ENCODE measurements around the gene ATPAF1. TPM values are rescaled to one million over a fixed set of nuclear protein-coding genes. Genes with fewer than 3 reads are reported as not detected.

ATPAF1 gene
- total RNA-seq, 1 experiment from 2014 or later: 75.1 TPM

DNA sequence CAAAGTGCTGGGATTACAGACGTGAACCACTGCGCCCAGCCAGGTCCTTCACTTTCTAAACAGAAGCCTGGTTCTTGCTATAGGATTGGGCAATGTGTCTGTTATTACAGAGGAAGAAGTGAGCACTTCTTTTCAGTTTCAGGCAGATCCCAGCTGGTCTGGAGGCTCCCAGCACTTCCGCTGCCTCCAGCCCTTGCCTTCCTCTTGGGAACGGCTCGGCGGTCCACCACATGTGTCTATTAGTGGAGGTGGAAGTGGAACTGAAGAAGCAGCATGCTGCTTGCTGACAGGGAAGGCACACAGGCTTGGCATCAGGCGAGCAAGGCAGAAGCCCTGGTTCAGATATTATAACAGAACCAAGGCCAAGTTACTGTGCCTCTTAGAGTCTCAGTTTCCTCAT is 81.1 kb downstream of the ATPAF1 start:
- DNase-seq (ENCODE audit: low read depth): no peak

DNA sequence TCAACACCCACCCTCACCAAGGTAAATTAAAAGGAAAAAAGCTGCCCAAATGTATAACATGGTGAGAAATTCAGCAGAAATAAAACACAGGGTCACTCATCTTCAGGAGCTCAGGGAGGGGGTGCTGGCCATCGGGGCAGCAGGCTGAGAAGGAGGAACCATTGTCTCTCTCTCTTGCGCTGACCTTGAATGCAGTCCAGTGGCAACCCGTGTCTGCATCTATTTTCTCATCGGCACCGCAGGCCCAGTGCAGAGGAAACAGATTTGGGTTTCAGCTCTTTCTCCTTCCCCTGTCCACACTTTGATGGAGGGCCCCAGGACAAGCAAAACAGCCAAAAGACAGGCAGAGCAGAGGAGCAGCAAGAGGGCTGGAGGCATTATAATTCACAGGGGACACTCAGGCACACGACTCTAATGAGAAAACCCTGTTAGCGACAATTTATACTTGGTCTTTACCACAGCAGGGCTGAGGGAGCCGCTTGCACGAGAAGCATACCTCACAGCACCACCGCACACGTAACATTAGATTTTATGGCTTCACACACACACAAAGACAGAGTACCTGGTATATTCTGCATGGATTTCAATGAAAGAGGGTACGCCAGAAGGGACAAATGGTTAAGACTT is 82.7 kb downstream of the ATPAF1 start:
- DNase-seq (ENCODE audit: low read depth): no peak

DNA sequence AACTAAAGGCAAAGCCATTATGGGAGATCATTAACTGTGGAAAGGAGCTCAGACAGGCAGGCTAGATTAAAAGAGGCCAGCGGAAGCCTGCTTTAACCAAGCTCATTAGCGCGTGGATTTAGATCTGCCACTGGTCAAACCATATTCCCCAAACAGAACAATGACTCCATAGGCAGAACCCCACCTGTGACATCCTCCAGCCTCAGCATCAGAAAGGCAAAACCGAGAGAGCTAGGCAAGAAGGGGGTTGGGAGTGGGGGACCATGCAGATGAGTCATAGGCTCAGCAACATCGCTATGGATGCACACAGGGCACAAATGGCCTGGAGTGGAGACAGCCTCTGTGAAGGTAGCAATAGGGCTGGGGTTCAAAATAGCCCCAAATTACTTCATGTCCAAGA is 84.7 kb downstream of the ATPAF1 start:
- no peak for DNase-seq (ENCODE audit: low read depth)

DNA sequence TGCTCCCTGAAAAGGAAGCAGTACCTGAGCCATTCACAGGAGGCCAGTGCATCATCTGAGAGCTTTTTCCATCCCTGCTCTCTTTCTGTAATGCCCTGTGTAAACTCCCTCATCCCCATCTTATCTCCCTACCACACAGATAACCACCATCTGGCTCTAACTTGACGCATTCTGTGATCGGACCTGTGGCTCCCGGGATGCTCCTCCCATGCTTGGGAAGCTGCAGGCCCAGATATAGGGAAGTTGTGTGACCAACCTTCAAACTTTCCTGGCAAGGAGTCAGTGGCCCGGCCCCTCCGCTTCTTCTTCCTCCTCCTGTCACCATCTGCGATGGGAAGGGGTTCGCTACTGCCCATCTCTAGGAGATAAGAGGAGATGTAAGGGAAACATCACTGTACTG is 85.2 kb downstream of the ATPAF1 start:
- no peak for DNase-seq (ENCODE audit: low read depth)

Other genes with a start within 250 kb of the ATPAF1 start
- gene DMBX1, start 178.5 kb downstream of the ATPAF1 start, total RNA-seq (2014; rRNA removed; shearing (Covaris generic)): not detected in 2 replicates
- not detected in 2 replicates for gene KNCN, start 116.7 kb downstream of the ATPAF1 start, total RNA-seq (2014; rRNA removed; shearing (Covaris generic))
- gene MKNK1, start 64.1 kb downstream of the ATPAF1 start, total RNA-seq (2014; rRNA removed; shearing (Covaris generic)): 16.7 and 16.8 TPM in 2 replicates
- 7.0 and 8.4 TPM in 2 replicates for gene MOB3C, start 51.6 kb downstream of the ATPAF1 start, total RNA-seq (2014; rRNA removed; shearing (Covaris generic))
- gene TEX38, start 3.5 kb upstream of the ATPAF1 start, total RNA-seq (2014; rRNA removed; shearing (Covaris generic)): not detected in 2 replicates
- 52.2 and 66.0 TPM in 2 replicates for gene EFCAB14, start 50.8 kb upstream of the ATPAF1 start, total RNA-seq (2014; rRNA removed; shearing (Covaris generic))
- gene CYP4B1, start 130.7 kb upstream of the ATPAF1 start, total RNA-seq (2014; rRNA removed; shearing (Covaris generic)): not detected in 2 replicates

All from RPMI7951 (cell line).